Hematopoietic multipotent progenitor cell treated with erythropoietin and hydrocortisone succinate and interleukin-3 and kit ligand, for 17 days (in vitro differentiated cells): Measurements from ENCODE around the gene PRDM11.
A peak's percentile ranks its signal among the peaks of the same experiment; 100 is the strongest.

Experiments
- DNase-seq: peaks from one replicate; pipeline ENCODE4 v3.0.0-alpha.2; 2015; ENCODE audit warnings: low spot score

PRDM11 gene

GRCh38 chr11:45174168-45174835 is 27.9 kb downstream of the PRDM11 start:
- DNase-seq = no peak

GRCh38 chr11:45174963-45175362 is 28.5 kb downstream of the PRDM11 start:
- no peak for DNase-seq

- no peak for DNase-seq
Measured at GRCh38 chr11:45176996-45177395, 30.6 kb downstream of the PRDM11 start.

- no peak for DNase-seq
Measured at GRCh38 chr11:45178223-45178622, 31.8 kb downstream of the PRDM11 start.

GRCh38 chr11:45178890-45179671 is 32.6 kb downstream of the PRDM11 start:
- DNase-seq = no peak

- no peak for DNase-seq
Measured at GRCh38 chr11:45179686-45180178, 33.3 kb downstream of the PRDM11 start.

GRCh38 chr11:45180179-45180847 is 33.9 kb downstream of the PRDM11 start:
- peak; percentile 17 for DNase-seq

GRCh38 chr11:45180848-45181192 is 34.4 kb downstream of the PRDM11 start:
- DNase-seq = peak; percentile 62

- no peak for DNase-seq
Measured at GRCh38 chr11:45181193-45181888, 34.9 kb downstream of the PRDM11 start.

- no peak for DNase-seq
Measured at GRCh38 chr11:45181889-45182550, 35.6 kb downstream of the PRDM11 start.

GRCh38 chr11:45182902-45183301 is 36.5 kb downstream of the PRDM11 start:
- DNase-seq = peak; percentile 41

GRCh38 chr11:45184640-45185039 is 38.2 kb downstream of the PRDM11 start:
- DNase-seq = no peak

- DNase-seq = peak; percentile 11
Measured at GRCh38 chr11:45185228-45185729, 38.8 kb downstream of the PRDM11 start.

- no peak for DNase-seq
Measured at GRCh38 chr11:45187375-45187774, 40.9 kb downstream of the PRDM11 start.

- no peak for DNase-seq
Measured at GRCh38 chr11:45188127-45188526, 41.7 kb downstream of the PRDM11 start.

- DNase-seq = no peak
Measured at GRCh38 chr11:45189230-45189629, 42.8 kb downstream of the PRDM11 start.

- DNase-seq = no peak
Measured at GRCh38 chr11:45193695-45194094, 47.3 kb downstream of the PRDM11 start.

- no peak for DNase-seq
Measured at GRCh38 chr11:45204761-45205160, 58.3 kb downstream of the PRDM11 start.

GRCh38 chr11:45205978-45206377 is 59.5 kb downstream of the PRDM11 start:
- DNase-seq = no peak

GRCh38 chr11:45208135-45208534 is 61.7 kb downstream of the PRDM11 start:
- DNase-seq = no peak
